Effector memory CD4-positive, alpha-beta T cell (primary cell): ENCODE results near the gene DCAF4.

Experiments used
- DNase-seq, 3 donors: peaks; one replicate each; pipeline ENCODE4 v3.0.0-alpha.2; 2020
- H3K27ac ChIP-seq: 2 replicates; pipeline ENCODE4 v1.7.0; 2013; ENCODE audit warnings: mild to moderate bottlenecking, low read length, moderate library complexity; ENCODE audit not compliant: insufficient read depth, poor library complexity, severe bottlenecking
- H3K27me3 ChIP-seq: replicated peaks from 2 replicates; pipeline ENCODE4 v1.7.0; 2013; ENCODE audit warnings: mild to moderate bottlenecking, low read length; ENCODE audit not compliant: insufficient read depth, control insufficient read depth, poor library complexity, severe bottlenecking
- H3K36me3 ChIP-seq: 2 replicates; pipeline ENCODE4 v1.7.0; 2013; ENCODE audit warnings: mild to moderate bottlenecking, low read length, moderate library complexity; ENCODE audit not compliant: control insufficient read depth, insufficient read depth
- H3K4me1 ChIP-seq: 2 replicates; pipeline ENCODE4 v1.7.0; 2013; ENCODE audit warnings: low read length, mild to moderate bottlenecking; ENCODE audit not compliant: control insufficient read depth, insufficient read depth, poor library complexity, severe bottlenecking
- H3K4me3 ChIP-seq: 2 replicates; pipeline ENCODE4 v1.7.0; 2013; ENCODE audit warnings: low read length, low read depth, mild to moderate bottlenecking; ENCODE audit not compliant: insufficient read depth, poor library complexity, severe bottlenecking
- H3K9me3 ChIP-seq: 2 replicates; pipeline ENCODE4 v1.7.0; 2013; ENCODE audit warnings: mild to moderate bottlenecking, low read length, moderate library complexity; ENCODE audit not compliant: control insufficient read depth

Gene DCAF4

DNA sequence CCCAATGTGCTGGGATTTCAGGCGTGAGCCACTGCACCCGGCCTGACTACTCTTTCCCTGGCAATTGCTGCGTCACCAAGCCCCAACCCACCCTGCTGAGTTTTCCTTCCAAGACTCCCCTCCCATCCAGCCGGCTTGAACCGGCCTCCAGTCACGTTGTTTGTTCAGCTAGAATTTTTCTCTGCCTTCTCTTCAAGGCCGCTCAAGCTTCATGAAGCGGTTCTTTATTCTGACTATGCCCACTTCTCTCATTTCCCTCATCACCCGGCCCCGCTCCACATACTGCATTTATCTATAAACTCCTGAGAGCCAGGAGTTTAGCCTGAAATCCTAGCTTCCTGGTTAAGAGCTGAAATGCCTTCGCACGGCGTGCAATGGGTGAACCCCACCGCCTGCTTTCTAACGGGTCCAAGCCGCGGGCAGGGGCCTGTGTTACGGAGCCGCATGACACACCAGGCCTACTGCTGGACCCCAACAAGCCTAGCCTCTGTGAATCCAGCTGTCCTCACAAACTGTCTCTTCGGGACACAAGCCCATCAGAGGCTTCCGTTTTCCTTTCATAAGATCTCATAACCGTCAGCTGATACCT lies 999 bp upstream of the DCAF4 start:
- peak overlapping the region; percentile 50 for H3K4me3 ChIP-seq
- no peak overlapping the region for H3K27ac ChIP-seq
- no peak for DNase-seq
- no peaks in the 10 kb centered on the region for H3K9me3 ChIP-seq
- H3K4me1 ChIP-seq: peaks cover 12% of the 10 kb centered on the region
- no peaks in the 10 kb centered on the region for H3K36me3 ChIP-seq
- H3K27me3 ChIP-seq: no peaks in the 10 kb centered on the region

DNA sequence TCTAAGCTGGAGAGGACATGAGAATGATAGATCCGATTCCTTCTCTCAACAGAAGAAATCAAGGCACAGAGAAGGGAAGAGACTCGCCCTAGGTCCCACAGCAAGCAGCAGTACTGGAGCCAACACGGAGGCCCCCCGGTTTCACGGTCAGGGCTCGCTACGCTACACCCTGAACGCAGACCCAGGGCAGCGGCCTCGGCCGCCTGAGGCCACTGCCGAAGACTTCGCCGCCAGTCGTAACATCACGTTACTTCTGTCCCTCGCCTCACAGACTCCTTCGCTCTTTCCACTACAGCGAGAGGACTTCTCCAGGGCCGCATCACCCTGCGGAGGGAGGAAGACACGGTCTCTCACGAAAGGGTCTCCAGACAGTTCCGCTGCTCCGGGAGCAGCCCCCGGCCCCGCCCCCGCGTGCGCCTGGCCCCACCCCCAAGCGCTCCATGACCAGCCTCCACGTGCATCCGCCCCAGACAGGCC lies 411 bp upstream of the DCAF4 start:
- Histone ChIP-seq H3K4me3 (peak overlapping the region; percentile 50), H3K36me3 (no peaks in the 10 kb centered on the region), H3K27ac (no peak overlapping the region), H3K9me3 (no peaks in the 10 kb centered on the region), H3K4me1 (peaks cover 12% of the 10 kb centered on the region), H3K27me3 (no peaks in the 10 kb centered on the region)
- no peak for DNase-seq

DNA sequence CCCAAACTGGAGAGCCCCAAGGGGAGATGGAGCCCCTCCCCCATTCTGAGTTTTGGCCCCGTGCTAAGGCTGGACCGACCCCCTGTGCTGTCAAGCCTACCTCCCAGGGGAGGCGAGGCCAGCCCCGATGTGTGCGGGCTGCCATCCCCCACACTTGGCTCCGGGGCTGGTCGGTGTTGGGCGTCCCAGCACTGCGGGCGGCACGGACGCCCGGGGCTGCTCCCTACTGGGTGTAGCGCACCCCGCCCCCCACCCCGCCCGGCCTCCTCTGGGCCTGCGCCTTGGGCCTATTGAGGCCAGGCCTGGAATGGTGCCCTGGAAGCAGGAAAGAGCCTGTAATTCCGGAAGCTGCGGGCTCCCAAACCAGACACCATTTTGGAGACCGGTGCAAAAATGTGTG lies 2.6 kb downstream of the DCAF4 start:
- Histone ChIP-seq H3K4me3 (no peak overlapping the region), H3K4me1 (peaks cover 12% of the 10 kb centered on the region), H3K27me3 (no peaks in the 10 kb centered on the region), H3K36me3 (no peaks in the 10 kb centered on the region), H3K27ac (no peak overlapping the region), H3K9me3 (no peaks in the 10 kb centered on the region)
- DNase-seq: no peak

DNA sequence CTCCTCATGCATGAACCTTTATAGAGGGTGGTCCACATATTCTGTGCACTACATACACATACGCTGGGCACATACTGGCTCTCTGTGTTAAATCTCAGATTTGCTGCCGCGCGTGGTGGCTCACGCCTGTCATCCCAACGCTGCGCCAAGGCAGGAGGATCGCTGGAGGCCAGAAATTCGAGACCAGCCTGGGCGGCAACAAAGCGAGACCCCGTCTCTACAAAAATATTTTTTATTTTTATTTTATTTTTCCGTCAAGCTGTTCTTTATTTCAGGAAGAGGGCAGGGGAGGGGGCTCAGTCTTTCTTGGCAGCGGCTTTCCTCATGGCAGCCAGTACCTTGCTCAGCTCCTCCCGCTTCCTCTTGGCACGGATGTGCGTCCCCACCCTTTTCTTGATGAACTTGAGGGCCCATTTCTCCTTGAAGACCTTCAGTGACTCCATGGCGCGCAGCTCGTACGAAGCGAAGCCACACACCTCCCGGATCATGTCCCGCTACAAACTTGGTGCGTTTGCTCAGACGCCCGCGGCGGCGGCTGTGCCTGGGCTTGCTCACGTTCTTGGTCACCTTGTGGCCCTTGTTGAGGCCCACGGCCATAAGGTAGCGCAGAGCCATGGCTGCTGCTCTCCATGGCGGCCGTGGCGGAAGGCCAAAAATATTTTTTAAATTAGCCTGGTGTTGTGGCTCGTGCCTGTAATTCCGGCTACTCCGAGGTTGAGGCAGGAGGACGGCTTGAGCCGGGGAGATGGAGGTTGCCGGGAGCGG lies 3.2 kb downstream of the DCAF4 start:
- H3K36me3 ChIP-seq: no peaks in the 10 kb centered on the region
- no peaks in the 10 kb centered on the region for H3K27me3 ChIP-seq
- H3K27ac ChIP-seq: no peak overlapping the region
- no peak for DNase-seq
- peaks cover 12% of the 10 kb centered on the region for H3K4me1 ChIP-seq
- H3K9me3 ChIP-seq: no peaks in the 10 kb centered on the region
- no peak overlapping the region for H3K4me3 ChIP-seq

DNA sequence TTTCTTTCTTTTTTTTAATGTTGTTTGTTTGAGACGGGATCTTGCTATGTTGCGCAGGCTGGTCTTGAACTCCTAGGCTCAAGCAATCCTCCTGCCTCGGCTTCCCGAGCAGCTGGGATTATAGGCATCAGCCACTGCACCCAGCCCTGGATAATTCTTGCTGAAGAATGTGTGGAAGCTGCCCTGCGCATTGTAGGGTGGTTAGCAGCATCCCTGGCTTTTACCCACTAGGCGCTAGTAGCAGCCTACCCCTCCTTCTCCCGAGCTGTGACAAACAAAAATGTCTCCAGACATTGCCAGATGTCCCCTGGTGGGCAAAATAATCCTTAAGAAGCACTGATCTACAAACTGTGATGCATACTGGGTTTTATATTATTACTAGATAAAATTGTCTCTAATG lies 6.6 kb downstream of the DCAF4 start:
- Histone ChIP-seq H3K27me3 (no peaks in the 10 kb centered on the region), H3K4me1 (no peaks in the 10 kb centered on the region), H3K27ac (no peak overlapping the region), H3K9me3 (no peaks in the 10 kb centered on the region), H3K36me3 (no peaks in the 10 kb centered on the region), H3K4me3 (no peak overlapping the region)
- no peak for DNase-seq

DNA sequence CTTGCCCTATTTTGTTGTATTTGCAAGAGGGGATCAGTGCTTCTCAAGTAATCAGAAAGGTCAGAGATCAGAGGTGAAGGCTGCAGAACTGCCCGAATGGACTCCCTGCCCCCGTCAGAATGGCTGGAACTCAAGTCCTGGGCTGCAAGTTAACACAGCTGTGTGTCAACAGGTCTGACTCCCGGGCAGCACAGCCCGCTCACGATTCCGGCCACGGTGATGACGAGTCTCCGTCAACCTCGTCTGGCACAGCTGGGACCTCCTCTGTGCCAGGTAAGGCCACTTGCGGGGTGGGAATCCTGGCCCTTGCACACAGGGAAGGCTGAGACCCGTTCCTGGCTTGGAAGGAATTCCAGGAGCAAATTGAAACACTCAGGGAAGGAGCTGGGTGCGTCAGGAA lies 13.4 kb downstream of the DCAF4 start:
- H3K36me3 ChIP-seq: peaks cover 42% of the 10 kb centered on the region
- H3K4me1 ChIP-seq: no peaks in the 10 kb centered on the region
- H3K9me3 ChIP-seq: no peaks in the 10 kb centered on the region

DNA sequence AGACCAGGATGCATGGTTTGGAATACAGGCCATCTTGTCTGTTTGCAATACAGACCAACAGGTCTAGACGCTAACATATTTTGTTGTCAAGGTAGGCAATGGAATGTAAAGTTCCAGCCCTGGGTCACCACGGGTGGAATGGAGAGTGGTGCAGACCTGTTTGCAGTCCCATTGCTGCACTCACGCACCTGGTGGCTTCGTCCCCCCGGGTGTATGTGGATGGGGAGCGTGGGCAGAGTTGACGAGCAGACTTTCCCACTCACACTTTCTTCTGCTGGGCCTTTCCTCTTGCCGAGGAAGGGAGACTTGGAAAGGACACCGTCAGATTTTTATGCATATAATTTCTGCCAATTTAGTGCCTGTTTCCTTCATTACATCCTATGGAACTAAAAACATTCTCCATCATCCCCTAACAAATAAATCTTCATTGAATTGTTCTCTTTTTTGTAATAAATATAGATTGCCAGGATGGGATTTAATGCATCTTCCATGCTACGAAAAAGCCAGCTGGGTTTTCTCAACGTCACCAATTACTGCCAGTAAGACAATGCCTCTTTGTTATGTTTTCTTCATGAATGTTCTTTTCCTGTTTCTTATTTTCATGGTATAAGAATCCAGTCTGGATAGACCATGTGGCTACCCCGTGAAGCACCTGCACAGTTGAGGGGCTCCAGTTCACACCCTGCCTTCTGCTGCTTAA lies 15.2 kb downstream of the DCAF4 start:
- no peak for DNase-seq
- no peaks in the 10 kb centered on the region for H3K9me3 ChIP-seq
- H3K4me1 ChIP-seq: no peaks in the 10 kb centered on the region
- H3K4me3 ChIP-seq: no peak overlapping the region
- no peaks in the 10 kb centered on the region for H3K27me3 ChIP-seq
- H3K36me3 ChIP-seq: peaks cover 42% of the 10 kb centered on the region
- no peak overlapping the region for H3K27ac ChIP-seq

More for the DNA sequence above, 13.4 kb downstream of the DCAF4 start:
- Histone ChIP-seq H3K27me3 (no peaks in the 10 kb centered on the region), H3K4me3 (no peak overlapping the region), H3K27ac (no peak overlapping the region)
- no peak for DNase-seq

DNA sequence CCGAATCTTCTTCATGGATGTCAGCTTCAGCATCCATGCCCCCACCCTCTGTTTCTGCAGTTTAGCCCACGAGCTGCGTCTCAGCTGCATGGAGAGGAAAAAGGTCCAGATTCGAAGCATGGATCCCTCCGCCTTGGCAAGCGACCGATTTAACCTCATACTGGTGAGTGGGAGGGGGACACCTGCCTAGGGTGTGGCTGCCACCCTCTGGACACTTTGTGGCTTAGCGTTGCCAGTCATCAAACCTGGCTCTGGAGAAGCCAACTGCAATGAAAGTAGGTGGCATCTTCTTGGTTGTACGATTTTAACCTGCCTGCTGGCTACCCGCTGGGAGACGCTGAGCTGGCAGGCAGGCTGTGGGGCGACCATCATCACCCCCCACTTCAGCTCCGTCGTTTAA lies 16.7 kb downstream of the DCAF4 start:
- Histone ChIP-seq H3K4me3 (no peak overlapping the region), H3K27me3 (no peaks in the 10 kb centered on the region), H3K9me3 (no peaks in the 10 kb centered on the region), H3K36me3 (peaks cover 52% of the 10 kb centered on the region), H3K4me1 (no peaks in the 10 kb centered on the region), H3K27ac (no peak overlapping the region)
- no peak for DNase-seq

DNA sequence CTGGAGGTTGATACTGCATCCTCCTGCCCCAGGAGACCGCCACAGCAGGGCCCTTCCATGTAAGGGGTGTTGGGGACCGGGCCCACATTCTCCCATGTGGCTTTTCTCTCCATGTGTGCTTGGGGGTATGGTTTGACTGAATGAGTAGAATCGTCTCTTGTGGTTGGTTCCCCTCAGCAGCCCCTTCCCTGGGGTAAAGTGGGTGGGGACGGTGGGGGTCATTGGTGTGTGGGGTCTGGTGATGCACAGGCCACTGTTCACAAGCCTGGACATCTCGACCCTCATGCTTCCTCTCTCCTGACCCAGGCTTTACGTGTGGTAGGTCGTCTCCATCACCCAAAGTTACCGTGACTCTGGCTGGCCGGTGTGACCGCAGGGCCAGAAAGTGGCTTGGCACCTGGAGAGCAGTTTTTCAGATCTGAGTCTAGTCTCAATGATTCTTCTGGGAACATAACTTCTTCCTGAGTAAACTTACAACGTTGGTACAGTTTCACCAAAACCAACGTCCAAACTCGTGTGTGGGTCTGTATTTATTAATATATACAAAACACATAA lies 17.7 kb downstream of the DCAF4 start:
- DNase-seq: no peak

More for the DNA sequence above, 17.7 kb downstream of the DCAF4 start:
- H3K36me3 ChIP-seq: peaks cover 49% of the 10 kb centered on the region
- no peak overlapping the region for H3K27ac ChIP-seq
- H3K4me3 ChIP-seq: no peak overlapping the region
- no peaks in the 10 kb centered on the region for H3K4me1 ChIP-seq
- H3K27me3 ChIP-seq: no peaks in the 10 kb centered on the region
- no peaks in the 10 kb centered on the region for H3K9me3 ChIP-seq
